ENCODE results near the gene ZNF862.

The ZNF862 gene

DNA sequence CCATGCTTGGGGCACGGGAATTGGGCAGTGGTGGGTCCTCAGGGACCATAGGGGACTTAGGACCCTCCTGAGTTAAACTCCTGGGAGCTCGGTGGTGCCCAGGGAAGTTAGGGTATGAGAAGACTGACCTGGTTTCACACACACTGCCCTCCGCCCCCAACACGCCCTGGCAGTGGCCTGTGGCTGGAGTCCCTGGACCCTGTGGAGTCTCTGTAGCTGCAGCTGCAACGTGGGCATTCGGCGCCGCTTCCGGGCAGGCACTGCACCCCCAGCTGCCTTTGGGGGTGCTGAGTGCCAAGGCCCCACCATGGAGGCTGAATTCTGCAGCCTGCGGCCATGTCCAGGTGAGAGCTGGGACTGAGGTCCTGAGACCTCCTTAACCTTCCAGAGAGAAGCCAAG lies 29.9 kb upstream of the ZNF862 start:
- H3K4me3 ChIP-seq (replicated peaks in 1 of 2; ENCODE audit: low read depth in 2 of 2, low read length in 2 of 2): no peak overlapping the region
- DNase-seq (ENCODE audit: low read depth in 2 of 2): no peak
- TF ChIP-seq, protein P1, sequence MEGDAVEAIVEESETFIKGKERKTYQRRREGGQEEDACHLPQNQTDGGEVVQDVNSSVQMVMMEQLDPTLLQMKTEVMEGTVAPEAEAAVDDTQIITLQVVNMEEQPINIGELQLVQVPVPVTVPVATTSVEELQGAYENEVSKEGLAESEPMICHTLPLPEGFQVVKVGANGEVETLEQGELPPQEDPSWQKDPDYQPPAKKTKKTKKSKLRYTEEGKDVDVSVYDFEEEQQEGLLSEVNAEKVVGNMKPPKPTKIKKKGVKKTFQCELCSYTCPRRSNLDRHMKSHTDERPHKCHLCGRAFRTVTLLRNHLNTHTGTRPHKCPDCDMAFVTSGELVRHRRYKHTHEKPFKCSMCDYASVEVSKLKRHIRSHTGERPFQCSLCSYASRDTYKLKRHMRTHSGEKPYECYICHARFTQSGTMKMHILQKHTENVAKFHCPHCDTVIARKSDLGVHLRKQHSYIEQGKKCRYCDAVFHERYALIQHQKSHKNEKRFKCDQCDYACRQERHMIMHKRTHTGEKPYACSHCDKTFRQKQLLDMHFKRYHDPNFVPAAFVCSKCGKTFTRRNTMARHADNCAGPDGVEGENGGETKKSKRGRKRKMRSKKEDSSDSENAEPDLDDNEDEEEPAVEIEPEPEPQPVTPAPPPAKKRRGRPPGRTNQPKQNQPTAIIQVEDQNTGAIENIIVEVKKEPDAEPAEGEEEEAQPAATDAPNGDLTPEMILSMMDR (IDR thresholded peaks at IDR 0.05; ENCODE audit: low read depth, low read length): no peak

DNA sequence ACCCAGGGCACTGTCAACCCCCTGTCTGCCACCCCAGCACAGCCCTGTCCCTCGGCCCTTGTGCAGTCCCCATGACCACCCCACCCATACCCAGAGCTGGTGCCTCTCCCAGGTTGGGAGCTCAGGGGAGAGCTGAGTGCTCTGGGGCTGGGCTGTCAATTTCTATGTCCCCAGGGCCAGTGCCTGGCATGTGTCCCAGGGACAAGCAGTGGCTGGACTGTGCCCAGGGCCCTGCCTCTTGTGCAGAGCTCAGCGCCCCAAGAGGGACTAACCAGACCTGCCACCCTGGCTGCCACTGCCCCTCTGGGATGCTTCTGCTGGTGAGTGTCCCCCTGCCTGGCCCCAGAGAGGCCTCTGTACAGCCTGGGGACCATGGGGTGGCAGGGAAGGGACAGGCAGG lies 29.0 kb upstream of the ZNF862 start:
- TF ChIP-seq, protein P1 (IDR thresholded peaks at IDR 0.05; ENCODE audit: low read depth, low read length): no peak
- no peak overlapping the region for H3K4me3 ChIP-seq (replicated peaks in 1 of 2; ENCODE audit: low read depth in 2 of 2, low read length in 2 of 2)
- no peak for DNase-seq (ENCODE audit: low read depth in 2 of 2)

GRCh38 chr7:149811221-149811620 lies 27.0 kb upstream of the ZNF862 start:
- TF ChIP-seq, protein P1 (IDR thresholded peaks at IDR 0.05; ENCODE audit: low read depth, low read length): peak; percentile 28
- peak in 1 of 2 donors; percentile 6 for DNase-seq (ENCODE audit: low read depth in 2 of 2)

DNA sequence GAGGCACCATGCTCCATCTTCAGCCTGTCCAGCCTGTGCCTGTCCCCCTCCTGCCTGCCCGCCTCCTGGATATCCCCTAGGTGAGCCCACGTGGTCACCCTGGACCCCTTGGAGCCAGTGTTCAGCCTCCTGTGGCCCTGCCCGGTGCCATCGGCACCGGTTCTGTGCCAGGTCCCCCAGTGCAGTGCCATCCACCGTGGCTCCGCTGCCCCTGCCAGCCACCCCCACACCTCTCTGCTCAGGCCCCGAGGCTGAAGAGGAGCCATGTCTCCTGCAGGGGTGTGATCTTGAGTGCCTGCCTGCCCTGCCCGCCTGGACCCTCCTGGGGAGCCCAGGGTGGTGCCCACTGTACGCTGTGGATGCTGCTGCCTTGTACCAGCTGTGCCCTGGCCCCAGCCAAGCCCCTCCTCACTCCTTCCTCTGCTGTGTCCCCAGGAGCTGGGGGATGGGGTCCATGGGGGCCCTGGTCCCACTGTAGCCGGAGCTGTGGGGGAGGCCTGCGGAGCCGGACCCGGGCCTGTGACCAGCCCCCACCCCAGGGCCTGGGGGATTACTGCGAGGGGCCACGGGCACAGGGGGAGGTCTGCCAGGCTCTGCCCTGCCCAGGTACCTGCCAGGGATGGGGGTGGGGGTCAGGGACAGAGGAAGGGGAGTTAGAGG lies 26.2 kb upstream of the ZNF862 start:
- DNase-seq (ENCODE audit: low read depth in 2 of 2): no peak
- H3K4me3 ChIP-seq (replicated peaks in 1 of 2; ENCODE audit: low read depth in 2 of 2, low read length in 2 of 2): no peak overlapping the region

More at GRCh38 chr7:149811221-149811620, 27.0 kb upstream of the ZNF862 start:
- no peak overlapping the region for H3K4me3 ChIP-seq (replicated peaks in 1 of 2; ENCODE audit: low read depth in 2 of 2, low read length in 2 of 2)

GRCh38 chr7:149813254-149814035 lies 24.7 kb upstream of the ZNF862 start:
- no peak overlapping the region for H3K4me3 ChIP-seq (replicated peaks in 1 of 2; ENCODE audit: low read depth in 2 of 2, low read length in 2 of 2)
- DNase-seq (ENCODE audit: low read depth in 2 of 2): no peak
- TF ChIP-seq, protein P1 (IDR thresholded peaks at IDR 0.05; ENCODE audit: low read depth, low read length): no peak

More for the DNA sequence above, 26.2 kb upstream of the ZNF862 start:
- TF ChIP-seq, protein P1 (IDR thresholded peaks at IDR 0.05; ENCODE audit: low read depth, low read length): no peak

DNA sequence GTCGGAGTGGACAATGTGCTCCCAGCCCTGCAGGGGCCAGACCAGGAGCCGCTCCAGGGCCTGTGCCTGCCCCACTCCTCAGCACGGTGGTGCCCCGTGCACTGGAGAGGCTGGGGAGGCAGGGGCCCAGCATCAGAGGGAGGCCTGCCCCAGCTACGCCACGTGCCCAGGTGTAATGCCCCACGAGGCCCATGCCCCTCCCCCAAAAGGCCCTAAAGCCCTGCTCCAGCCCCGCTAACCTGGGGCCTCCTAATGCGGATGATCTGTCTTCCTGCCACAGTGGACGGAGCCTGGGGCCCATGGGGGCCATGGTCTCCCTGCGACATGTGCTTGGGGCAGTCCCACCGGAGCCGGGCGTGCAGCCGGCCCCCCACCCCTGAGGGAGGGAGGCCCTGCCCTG lies 23.7 kb upstream of the ZNF862 start:
- no peak overlapping the region for H3K4me3 ChIP-seq (replicated peaks in 1 of 2; ENCODE audit: low read depth in 2 of 2, low read length in 2 of 2)
- no peak for DNase-seq (ENCODE audit: low read depth in 2 of 2)
- TF ChIP-seq, protein P1 (IDR thresholded peaks at IDR 0.05; ENCODE audit: low read depth, low read length): no peak
